ENCODE data around the gene KIF21A. TPM values are rescaled to one million over a fixed set of nuclear protein-coding genes. Genes with fewer than 3 reads are reported as not detected.

The KIF21A gene
- total RNA-seq, 1 donor from 2014 or later: 12.2 TPM

GRCh38 chr12:39393890-39394289 is 49.0 kb downstream of the KIF21A start:
- intact Hi-C loops (cut with DNase I): no loop called here
- Histone ChIP-seq H3K27ac (no peak overlapping the region), H3K36me3 (no peaks in the 10 kb centered on the region), H3K4me3 (no peak overlapping the region), H3K4me1 (no peaks in the 10 kb centered on the region), H3K9me3 (no peaks in the 10 kb centered on the region), H3K27me3 (no peaks in the 10 kb centered on the region)
- TF ChIP-seq, protein P1, sequence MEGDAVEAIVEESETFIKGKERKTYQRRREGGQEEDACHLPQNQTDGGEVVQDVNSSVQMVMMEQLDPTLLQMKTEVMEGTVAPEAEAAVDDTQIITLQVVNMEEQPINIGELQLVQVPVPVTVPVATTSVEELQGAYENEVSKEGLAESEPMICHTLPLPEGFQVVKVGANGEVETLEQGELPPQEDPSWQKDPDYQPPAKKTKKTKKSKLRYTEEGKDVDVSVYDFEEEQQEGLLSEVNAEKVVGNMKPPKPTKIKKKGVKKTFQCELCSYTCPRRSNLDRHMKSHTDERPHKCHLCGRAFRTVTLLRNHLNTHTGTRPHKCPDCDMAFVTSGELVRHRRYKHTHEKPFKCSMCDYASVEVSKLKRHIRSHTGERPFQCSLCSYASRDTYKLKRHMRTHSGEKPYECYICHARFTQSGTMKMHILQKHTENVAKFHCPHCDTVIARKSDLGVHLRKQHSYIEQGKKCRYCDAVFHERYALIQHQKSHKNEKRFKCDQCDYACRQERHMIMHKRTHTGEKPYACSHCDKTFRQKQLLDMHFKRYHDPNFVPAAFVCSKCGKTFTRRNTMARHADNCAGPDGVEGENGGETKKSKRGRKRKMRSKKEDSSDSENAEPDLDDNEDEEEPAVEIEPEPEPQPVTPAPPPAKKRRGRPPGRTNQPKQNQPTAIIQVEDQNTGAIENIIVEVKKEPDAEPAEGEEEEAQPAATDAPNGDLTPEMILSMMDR (IDR thresholded peaks at IDR 0.05): no peak
- DNase-seq (no peak), ATAC-seq (no peak)

GRCh38 chr12:39393179-39393578 is 49.7 kb downstream of the KIF21A start:
- TF ChIP-seq, protein P1 (IDR thresholded peaks at IDR 0.05): no peak

GRCh38 chr12:39392154-39392925 is 50.6 kb downstream of the KIF21A start:
- H3K36me3 ChIP-seq: no peaks in the 10 kb centered on the region
- no peaks in the 10 kb centered on the region for H3K4me1 ChIP-seq
- ATAC-seq: peak; percentile 46
- TF ChIP-seq, protein P1 (IDR thresholded peaks at IDR 0.05): no peak
- no peaks in the 10 kb centered on the region for H3K27me3 ChIP-seq
- H3K9me3 ChIP-seq: no peaks in the 10 kb centered on the region
- H3K4me3 ChIP-seq: no peak overlapping the region
- no peak for DNase-seq
- no peak overlapping the region for H3K27ac ChIP-seq
- intact Hi-C loops (cut with DNase I): no loop called here

More at GRCh38 chr12:39393179-39393578, 49.7 kb downstream of the KIF21A start:
- no peaks in the 10 kb centered on the region for H3K36me3 ChIP-seq
- H3K27me3 ChIP-seq: no peaks in the 10 kb centered on the region
- intact Hi-C loops (cut with DNase I): no loop called here
- ATAC-seq (no peak), DNase-seq (no peak)
- H3K9me3 ChIP-seq: no peaks in the 10 kb centered on the region
- H3K4me1 ChIP-seq: no peaks in the 10 kb centered on the region
- no peak overlapping the region for H3K4me3 ChIP-seq
- H3K27ac ChIP-seq: no peak overlapping the region

GRCh38 chr12:39390752-39391151 is 52.2 kb downstream of the KIF21A start:
- H3K9me3 ChIP-seq: no peaks in the 10 kb centered on the region
- no peaks in the 10 kb centered on the region for H3K4me1 ChIP-seq
- TF ChIP-seq, protein P1 (IDR thresholded peaks at IDR 0.05): no peak
- DNase-seq (no peak), ATAC-seq (no peak)
- H3K36me3 ChIP-seq: no peaks in the 10 kb centered on the region
- no peak overlapping the region for H3K27ac ChIP-seq
- intact Hi-C loops (cut with DNase I): no loop called here
- no peak overlapping the region for H3K4me3 ChIP-seq
- no peaks in the 10 kb centered on the region for H3K27me3 ChIP-seq

DNA sequence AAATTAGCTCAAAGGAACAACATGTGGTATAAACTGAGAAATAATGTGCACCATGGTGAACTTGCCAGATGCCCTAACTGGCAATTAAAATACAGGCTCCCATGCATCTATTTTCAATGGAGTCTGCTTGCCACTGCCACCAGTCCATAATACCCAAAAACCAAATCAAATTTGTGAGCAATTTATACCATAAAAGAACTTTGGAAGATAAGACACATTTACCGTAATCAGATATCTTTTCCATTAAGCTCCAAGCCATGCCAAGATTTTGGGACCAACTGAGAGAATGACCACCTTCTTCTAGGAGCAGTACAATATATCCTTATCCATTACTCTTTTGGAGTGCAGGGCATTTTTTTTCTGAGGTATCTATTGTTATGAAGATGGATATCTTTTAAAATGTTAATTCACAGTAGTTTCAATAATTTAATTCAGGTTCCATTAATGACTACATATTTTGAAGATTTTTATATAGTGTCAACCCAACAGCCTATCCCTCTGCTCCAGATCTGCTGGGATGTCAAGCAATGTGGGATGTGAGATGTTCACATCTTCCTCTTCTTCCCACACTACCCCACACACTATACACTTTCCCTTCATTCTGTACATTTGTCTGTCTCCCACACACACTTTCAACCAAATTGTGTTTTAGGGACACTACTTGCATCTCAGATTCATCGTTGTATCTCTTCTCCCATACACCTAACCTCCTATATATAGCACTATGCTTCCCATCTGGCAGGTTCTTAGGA is 53.3 kb downstream of the KIF21A start:
- H3K36me3 ChIP-seq: no peaks in the 10 kb centered on the region
- DNase-seq (no peak), ATAC-seq (no peak)
- no peaks in the 10 kb centered on the region for H3K27me3 ChIP-seq
- no peak overlapping the region for H3K27ac ChIP-seq
- intact Hi-C loops (cut with DNase I): no loop called here
- no peaks in the 10 kb centered on the region for H3K9me3 ChIP-seq
- no peaks in the 10 kb centered on the region for H3K4me1 ChIP-seq
- H3K4me3 ChIP-seq: no peak overlapping the region
- TF ChIP-seq, protein P1 (IDR thresholded peaks at IDR 0.05): no peak

All from upper lobe of right lung (tissue), 1 donor.